Measurements from ENCODE around the gene BRF1. TPM values are rescaled to one million over a fixed set of nuclear protein-coding genes. Genes with fewer than 3 reads are reported as not detected.

BRF1 gene
- total RNA-seq, 4 donors from 2014 or later: 44.5 to 99.6 (median 56.2) TPM

DNA sequence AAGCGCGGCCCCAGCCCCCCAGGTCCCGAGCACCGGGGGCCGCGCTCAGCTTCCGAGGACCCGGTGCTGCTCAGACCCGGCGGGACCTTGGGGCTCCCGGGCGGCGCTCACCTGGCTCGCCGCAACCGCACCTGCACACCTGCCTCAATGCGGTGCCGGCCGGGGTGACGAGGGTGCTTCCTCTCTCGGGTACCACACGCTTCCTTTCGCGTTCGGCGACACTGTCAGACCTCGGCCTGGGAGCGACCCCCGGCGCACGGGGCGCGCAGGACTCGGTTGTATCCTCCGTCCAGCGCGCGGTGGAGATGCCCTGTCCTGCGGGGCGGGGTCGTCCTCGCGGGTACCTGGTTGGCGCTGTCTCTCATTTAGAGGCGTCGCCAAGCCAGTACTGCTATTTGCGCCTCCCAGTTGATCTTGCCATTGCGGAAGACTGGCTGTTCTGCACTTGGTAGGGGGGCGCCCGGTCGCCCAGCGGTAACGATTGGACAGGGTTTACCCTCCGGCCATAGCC lies 14.5 kb upstream of the BRF1 start:
- Histone ChIP-seq H3K27ac (peak overlapping the region in 2 of 3 donors; percentile 19 to 38), H3K36me3 (no peaks in the 10 kb centered on the region), H3K4me1 (peaks cover 16 to 33% of the 10 kb centered on the region in 2 donors), H3K9me3 (no peaks in the 10 kb centered on the region), H3K27me3 (no peaks in the 10 kb centered on the region), H3K4me3 (replicated peaks in 1 of 3) (peak overlapping the region; percentile 30 to 86 (median 60))
- DNase-seq: peak; percentile 56 to 70
- WGBS, 2 donors: 0 to 2% methylated on average over 1 to 7 of the region's 54 CpGs
- TF ChIP-seq CTCF (IDR thresholded peaks at IDR 0.05): no peak
- peak in 1 of 2 donors; percentile 17 for TF ChIP-seq POLR2A (IDR thresholded peaks at IDR 0.05)
- intact Hi-C loops (cut with DNase I): no loop called here

DNA sequence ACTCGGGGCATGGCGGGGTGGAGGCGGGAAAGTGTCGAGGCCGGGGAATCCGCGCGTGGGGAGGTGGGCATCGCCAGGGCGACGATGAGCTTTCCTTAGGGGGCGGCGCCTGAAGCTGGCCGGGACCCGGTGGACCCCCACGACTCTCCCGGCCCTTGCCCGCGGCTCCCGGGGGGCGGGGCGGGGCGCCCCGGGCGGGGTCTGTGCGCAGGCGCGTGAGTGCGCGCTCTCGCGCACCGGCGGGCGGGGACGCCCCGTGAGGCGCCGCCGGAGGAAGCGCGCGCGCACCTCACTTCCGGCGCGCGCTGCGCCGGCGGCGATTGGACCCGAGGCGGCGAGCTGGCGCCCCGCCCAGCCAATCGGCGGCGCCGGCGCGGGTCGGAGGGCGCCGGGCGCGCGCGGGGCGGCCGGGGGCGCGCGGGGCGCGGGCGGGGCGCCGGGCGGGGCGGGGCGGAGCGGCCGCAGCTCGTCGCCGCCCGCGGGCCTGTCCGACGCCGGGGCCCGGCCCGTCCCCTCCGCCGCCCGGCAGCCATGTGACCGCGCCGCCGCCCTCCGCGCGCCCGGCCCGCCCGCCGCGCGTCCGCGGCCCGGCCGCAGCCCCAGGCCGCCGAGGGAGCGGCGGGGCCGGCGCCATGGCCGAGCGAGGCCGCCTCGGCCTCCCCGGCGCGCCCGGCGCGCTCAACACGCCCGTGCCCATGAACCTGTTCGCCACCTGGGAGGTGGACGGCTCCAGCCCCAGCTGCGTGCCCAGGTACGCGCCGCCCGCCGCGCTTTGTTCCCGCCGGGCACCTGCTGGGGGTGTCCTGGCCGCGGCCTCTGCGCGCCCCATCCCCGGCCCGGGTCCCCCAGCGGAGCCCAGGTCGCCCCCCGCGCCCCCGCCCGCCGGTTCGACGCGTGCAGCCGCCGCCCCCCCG lies 13.7 kb upstream of the BRF1 start, which contains the start of gene PACS2:
Gene PACS2 (plus strand): TSS at position 462 of the 914 bp plus-strand sequence. CDS start 171 bp downstream, at position 633.
- H3K36me3 ChIP-seq: no peaks in the 10 kb centered on the region
- intact Hi-C loops (cut with DNase I): loop anchor here (5.0 kb wide), 1 partner anchor 178 kb away; the partner anchor contains the start of gene TEDC1
- DNase-seq: peak; percentile 76
- WGBS, 2 donors: no CpG with 5 or more reads among the region's 163 CpGs
- peaks cover 16 to 33% of the 10 kb centered on the region in 2 donors for H3K4me1 ChIP-seq
- H3K27me3 ChIP-seq: no peaks in the 10 kb centered on the region
- no peak for TF ChIP-seq CTCF (IDR thresholded peaks at IDR 0.05)
- TF ChIP-seq POLR2A (IDR thresholded peaks at IDR 0.05): peak in 1 of 2 donors; percentile 46
- H3K27ac ChIP-seq: peak within 1 kb of the TSS; percentile 82 to 93 (median 84)
- H3K9me3 ChIP-seq: no peaks in the 10 kb centered on the region
- peak within 1 kb of the TSS; percentile 30 to 86 (median 60) for H3K4me3 ChIP-seq (replicated peaks in 1 of 3)

DNA sequence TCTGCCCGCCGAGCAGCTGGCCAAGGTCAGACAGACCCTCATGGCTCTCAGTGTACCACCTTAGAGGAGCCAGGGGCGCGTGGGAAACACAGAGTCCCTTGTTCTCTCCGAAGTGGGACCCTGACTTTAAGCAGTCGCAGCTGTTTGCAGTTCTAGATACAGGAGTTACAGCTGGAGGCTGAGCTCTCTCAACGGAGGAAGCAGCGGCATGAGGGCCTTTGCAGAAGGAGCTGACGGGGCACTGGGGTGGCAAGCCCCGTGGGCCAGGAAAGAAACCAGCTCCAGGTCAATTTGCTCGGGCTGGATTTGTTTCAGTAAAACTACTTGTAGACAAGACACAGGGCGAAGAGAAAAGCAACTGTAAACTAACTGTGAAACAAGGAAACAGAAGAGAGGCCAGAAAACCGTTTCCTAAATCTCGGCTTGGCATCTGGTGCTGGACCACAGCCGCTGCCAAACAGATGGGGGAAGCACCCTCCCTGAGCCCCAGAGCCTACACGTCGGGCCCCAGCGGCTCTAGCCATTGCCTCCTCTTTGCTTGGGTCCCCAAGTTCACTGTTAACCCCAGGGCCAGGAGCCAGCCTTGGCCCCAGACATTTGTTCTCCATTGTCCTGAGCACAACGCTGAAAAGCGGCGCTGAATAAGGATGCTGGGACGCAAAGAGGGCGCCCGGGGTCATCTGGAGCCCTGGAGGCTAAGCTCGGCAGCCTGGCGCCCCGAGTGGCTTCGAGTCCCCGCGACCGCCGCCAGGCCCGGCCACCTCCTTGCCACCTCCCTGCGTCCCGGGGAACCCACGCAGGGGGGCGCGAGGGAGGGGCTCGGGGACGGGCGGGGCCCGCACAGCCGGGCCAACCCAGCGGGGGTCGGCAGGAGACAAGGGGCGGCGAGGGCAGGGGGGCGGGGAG lies 12.8 kb upstream of the BRF1 start:
- intact Hi-C loops (cut with DNase I): loop anchor here (5.0 kb wide), 1 partner anchor 179 kb away; the partner anchor contains the start of gene TEDC1
- Histone ChIP-seq H3K4me3 (replicated peaks in 1 of 3) (peak overlapping the region in 2 of 3 donors; percentile 50 to 66), H3K36me3 (no peaks in the 10 kb centered on the region), H3K4me1 (peaks cover 16 to 33% of the 10 kb centered on the region in 2 donors), H3K9me3 (no peaks in the 10 kb centered on the region), H3K27me3 (no peaks in the 10 kb centered on the region), H3K27ac (peak overlapping the region; percentile 82 to 93 (median 84))
- peak; percentile 20 to 50 for DNase-seq
- 47 to 50% methylated on average over 22 of the region's 48 CpGs for WGBS, 2 donors
- TF ChIP-seq CTCF (IDR thresholded peaks at IDR 0.05) (no peak), POLR2A (IDR thresholded peaks at IDR 0.05) (no peak)

DNA sequence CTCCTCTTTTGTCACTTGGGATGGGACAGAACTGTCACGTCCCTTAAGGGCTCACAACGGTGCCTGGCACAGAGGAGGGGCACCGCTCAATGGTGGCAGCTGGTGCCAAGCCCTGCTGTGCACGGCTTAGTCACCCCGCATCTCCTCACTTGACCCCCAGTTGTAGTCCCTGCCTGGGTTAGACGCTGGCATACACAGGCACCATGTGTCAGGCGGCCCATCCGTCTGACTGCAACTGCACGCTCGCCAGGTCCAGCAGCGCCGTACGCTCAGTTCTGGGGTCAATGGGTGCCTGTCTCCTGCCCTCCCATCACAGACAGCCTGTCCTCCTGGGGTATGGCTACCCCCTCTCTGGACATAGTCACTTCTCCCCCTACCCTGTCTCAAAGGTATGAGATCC lies 12.2 kb upstream of the BRF1 start:
- intact Hi-C loops (cut with DNase I): loop anchor here (5.0 kb wide), 1 partner anchor 179 kb away; the partner anchor contains the start of gene TEDC1
- H3K9me3 ChIP-seq: no peaks in the 10 kb centered on the region
- no peak for DNase-seq
- WGBS, 2 donors: 93 to 95% methylated on average over 8 to 13 of the region's 13 CpGs
- peaks cover 16 to 32% of the 10 kb centered on the region in 2 donors for H3K4me1 ChIP-seq
- TF ChIP-seq CTCF (IDR thresholded peaks at IDR 0.05) (no peak), POLR2A (IDR thresholded peaks at IDR 0.05) (no peak)
- H3K4me3 ChIP-seq (replicated peaks in 1 of 3): no peak overlapping the region
- H3K27me3 ChIP-seq: no peaks in the 10 kb centered on the region
- H3K36me3 ChIP-seq: no peaks in the 10 kb centered on the region
- H3K27ac ChIP-seq: no peak overlapping the region

Measured in thyroid gland (tissue), 4 donors.